Neural progenitor cell (in vitro differentiated cells): ENCODE measurements around the gene GCNT1. TPM values are rescaled to one million over a fixed set of nuclear protein-coding genes. Genes with fewer than 3 reads are reported as not detected.

Source experiments
- DNase-seq: peaks from one replicate; pipeline ENCODE4 v3.0.0-alpha.2; 2016; ENCODE audit warnings: low spot score
- H2AFZ ChIP-seq: fragments of 200-600 bp; sonication (generic); replicated peaks from 2 replicates; pipeline ENCODE4 v1.6.1; 2016; ENCODE audit warnings: antibody characterized with exemption
- H3F3A ChIP-seq: fragments of 200-600 bp; sonication (generic); 2 replicates; pipeline ENCODE4 v1.6.1; 2016; ENCODE audit warnings: antibody characterized with exemption, low read depth
- H3K27ac ChIP-seq: fragments of 200-600 bp; sonication (generic); 2 replicates; pipeline ENCODE4 v1.5.1; 2016; ENCODE audit warnings: mild to moderate bottlenecking
- H3K27me3 ChIP-seq: fragments of 200-600 bp; sonication (generic); 2 replicates; pipeline ENCODE4 v1.6.1; 2016; ENCODE audit warnings: mild to moderate bottlenecking, moderate library complexity
- H3K36me3 ChIP-seq: fragments of 200-600 bp; sonication (generic); 2 replicates; pipeline ENCODE4 v1.5.1; 2016
- H3K4me1 ChIP-seq: fragments of 200-600 bp; sonication (generic); 2 replicates; pipeline ENCODE4 v1.6.1; 2016; ENCODE audit warnings: mixed run types
- H3K4me2 ChIP-seq: fragments of 200-600 bp; sonication (generic); 2 replicates; pipeline ENCODE4 v1.6.1; 2016
- H3K4me3 ChIP-seq: fragments of 200-600 bp; sonication (generic); 2 replicates; pipeline ENCODE4 v1.5.1; 2016
- H3K79me2 ChIP-seq: fragments of 200-600 bp; sonication (generic); 2 replicates; pipeline ENCODE4 v1.6.1; 2016; ENCODE audit warnings: low read depth
- H3K9ac ChIP-seq: fragments of 200-600 bp; sonication (generic); 2 replicates; pipeline ENCODE4 v1.6.1; 2016
- H3K9me3 ChIP-seq: fragments of 200-600 bp; sonication (generic); 2 replicates; pipeline ENCODE4 v1.5.1; 2016; ENCODE audit warnings: low read depth
- H4K20me1 ChIP-seq: fragments of 200-600 bp; sonication (generic); 2 replicates; pipeline ENCODE4 v1.6.1; 2016; ENCODE audit warnings: low read depth
- H3K27ac Mint-ChIP-seq: 3 replicates; pipeline ENCODE4 v1.8.0; 2021; ENCODE audit warnings: mixed read lengths
- H3K27me3 Mint-ChIP-seq: 2 replicates; pipeline ENCODE4 v1.8.0; 2022; ENCODE audit warnings: low read depth, mild to moderate bottlenecking, inconsistent platforms, moderate library complexity, mixed read lengths; ENCODE audit not compliant: insufficient read depth
- H3K36me3 Mint-ChIP-seq: 3 replicates; pipeline ENCODE4 v1.8.0; 2021; ENCODE audit warnings: mixed read lengths
- H3K4me1 Mint-ChIP-seq: 3 replicates; pipeline ENCODE4 v1.8.0; 2021; ENCODE audit warnings: mixed read lengths
- H3K4me3 Mint-ChIP-seq: 3 replicates; pipeline ENCODE4 v1.8.0; 2021; ENCODE audit warnings: mild to moderate bottlenecking, moderate library complexity, mixed read lengths
- H3K9me3 Mint-ChIP-seq: 3 replicates; pipeline ENCODE4 v1.8.0; 2020; ENCODE audit warnings: mixed read lengths
- EZH2 ChIP-seq: fragments of 200-600 bp; sonication (generic); IDR thresholded peaks from 2 replicates; pipeline ENCODE4 v1.6.1; 2017; ENCODE audit warnings: antibody characterized with exemption, mild to moderate bottlenecking, moderate library complexity
- EZH2phosphoT487 ChIP-seq: fragments of 200-600 bp; sonication (generic); IDR thresholded peaks from 2 replicates; pipeline ENCODE4 v1.6.1; 2017; ENCODE audit warnings: antibody characterized with exemption
- total RNA-seq: library from RNA; depleted of rRNA; stranded (reverse); fragments of >200 nt; gene quantifications from 2 replicates; pipeline ENCODE4 v1.2.3, GENCODE V29; 2015; ENCODE audit warnings: low replicate concordance
- TF ChIP-seq, protein P1 (sequence below): fragments of 200-600 bp; sonication (generic); IDR thresholded peaks from 2 replicates; pipeline ENCODE4 v1.5.1; 2017; ENCODE audit warnings: antibody characterized with exemption, mild to moderate bottlenecking

The GCNT1 gene
- total RNA-seq, 1 donor from 2014 or later: 25.5 TPM

DNA sequence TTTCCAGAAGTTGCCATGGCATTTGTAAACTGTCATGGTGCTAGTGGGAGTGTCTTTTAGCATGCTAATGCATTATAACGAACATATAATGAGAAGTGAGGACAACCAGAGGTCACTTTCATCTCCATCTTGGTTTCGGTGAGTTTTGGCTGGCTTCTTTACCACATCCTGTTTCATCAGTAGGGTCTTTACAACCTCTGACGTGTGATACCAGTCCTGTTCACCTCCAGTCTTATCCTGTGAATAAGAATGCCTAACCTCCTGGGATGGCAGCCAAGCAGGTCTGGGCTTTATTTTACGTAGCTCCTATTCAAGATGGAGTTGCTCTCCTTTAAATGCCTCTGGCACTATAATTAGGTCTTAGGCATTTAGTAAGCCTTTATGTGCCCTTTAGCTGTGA is 44.3 kb upstream of the GCNT1 start:
- Histone ChIP-seq H3K27me3 (no peaks in the 10 kb centered on the region), H3K4me3 (no peak overlapping the region), H3K79me2 (no peaks in the 10 kb centered on the region), H3K27ac (no peak overlapping the region), H2AFZ (no peak overlapping the region), H4K20me1 (no peaks in the 10 kb centered on the region), H3K4me2 (no peak overlapping the region), H3K36me3 (no peaks in the 10 kb centered on the region), H3K9ac (no peak overlapping the region), H3K9me3 (no peaks in the 10 kb centered on the region), H3K4me1 (peaks cover 4% of the 10 kb centered on the region), H3F3A (no peaks in the 10 kb centered on the region)
- DNase-seq: no peak
- Mint-ChIP-seq H3K36me3 (no peaks in the 10 kb centered on the region), H3K9me3 (peaks cover 14% of the 10 kb centered on the region), H3K4me3 (no peak overlapping the region), H3K4me1 (no peaks in the 10 kb centered on the region), H3K27ac (no peak overlapping the region), H3K27me3 (peaks cover 2% of the 10 kb centered on the region)
- TF ChIP-seq EZH2: no peak
- TF ChIP-seq EZH2phosphoT487: no peak
- TF ChIP-seq, protein P1, sequence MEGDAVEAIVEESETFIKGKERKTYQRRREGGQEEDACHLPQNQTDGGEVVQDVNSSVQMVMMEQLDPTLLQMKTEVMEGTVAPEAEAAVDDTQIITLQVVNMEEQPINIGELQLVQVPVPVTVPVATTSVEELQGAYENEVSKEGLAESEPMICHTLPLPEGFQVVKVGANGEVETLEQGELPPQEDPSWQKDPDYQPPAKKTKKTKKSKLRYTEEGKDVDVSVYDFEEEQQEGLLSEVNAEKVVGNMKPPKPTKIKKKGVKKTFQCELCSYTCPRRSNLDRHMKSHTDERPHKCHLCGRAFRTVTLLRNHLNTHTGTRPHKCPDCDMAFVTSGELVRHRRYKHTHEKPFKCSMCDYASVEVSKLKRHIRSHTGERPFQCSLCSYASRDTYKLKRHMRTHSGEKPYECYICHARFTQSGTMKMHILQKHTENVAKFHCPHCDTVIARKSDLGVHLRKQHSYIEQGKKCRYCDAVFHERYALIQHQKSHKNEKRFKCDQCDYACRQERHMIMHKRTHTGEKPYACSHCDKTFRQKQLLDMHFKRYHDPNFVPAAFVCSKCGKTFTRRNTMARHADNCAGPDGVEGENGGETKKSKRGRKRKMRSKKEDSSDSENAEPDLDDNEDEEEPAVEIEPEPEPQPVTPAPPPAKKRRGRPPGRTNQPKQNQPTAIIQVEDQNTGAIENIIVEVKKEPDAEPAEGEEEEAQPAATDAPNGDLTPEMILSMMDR: no peak

DNA sequence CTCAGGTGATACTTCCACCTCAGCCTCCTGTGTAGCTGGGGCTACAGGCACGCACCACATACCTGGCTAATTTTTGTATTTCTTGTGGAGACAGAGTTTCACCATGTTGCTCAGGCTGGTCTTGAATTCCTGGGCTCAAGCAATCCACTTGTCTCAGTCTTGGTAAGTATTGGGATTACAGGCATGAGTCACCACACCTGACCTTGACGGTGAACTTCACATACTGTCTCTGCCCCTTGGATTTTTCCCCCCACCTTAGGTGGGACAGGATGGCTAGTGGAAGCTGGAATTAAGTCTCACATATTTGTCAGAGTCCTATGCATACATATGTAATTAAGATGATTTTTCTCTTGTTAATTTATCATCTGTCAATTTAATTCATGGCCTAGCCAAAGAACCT is 43.8 kb upstream of the GCNT1 start:
- H3K4me1 ChIP-seq: peaks cover 4% of the 10 kb centered on the region
- no peaks in the 10 kb centered on the region for H3K27me3 ChIP-seq
- H3K4me3 ChIP-seq: no peak overlapping the region
- H3K4me2 ChIP-seq: no peak overlapping the region
- H3K79me2 ChIP-seq: no peaks in the 10 kb centered on the region
- no peak overlapping the region for H3K27ac Mint-ChIP-seq
- H3K27me3 Mint-ChIP-seq: peaks cover 2% of the 10 kb centered on the region
- no peak overlapping the region for H3K4me3 Mint-ChIP-seq
- H3K27ac ChIP-seq: no peak overlapping the region
- no peak overlapping the region for H3K9ac ChIP-seq
- no peak for TF ChIP-seq EZH2phosphoT487
- TF ChIP-seq, protein P1: no peak
- TF ChIP-seq EZH2: no peak
- no peaks in the 10 kb centered on the region for H3K36me3 Mint-ChIP-seq
- peaks cover 14% of the 10 kb centered on the region for H3K9me3 Mint-ChIP-seq
- no peaks in the 10 kb centered on the region for H3K4me1 Mint-ChIP-seq
- no peaks in the 10 kb centered on the region for H4K20me1 ChIP-seq
- H3K9me3 ChIP-seq: no peaks in the 10 kb centered on the region
- no peak for DNase-seq
- H3K36me3 ChIP-seq: no peaks in the 10 kb centered on the region
- no peaks in the 10 kb centered on the region for H3F3A ChIP-seq
- no peak overlapping the region for H2AFZ ChIP-seq

DNA sequence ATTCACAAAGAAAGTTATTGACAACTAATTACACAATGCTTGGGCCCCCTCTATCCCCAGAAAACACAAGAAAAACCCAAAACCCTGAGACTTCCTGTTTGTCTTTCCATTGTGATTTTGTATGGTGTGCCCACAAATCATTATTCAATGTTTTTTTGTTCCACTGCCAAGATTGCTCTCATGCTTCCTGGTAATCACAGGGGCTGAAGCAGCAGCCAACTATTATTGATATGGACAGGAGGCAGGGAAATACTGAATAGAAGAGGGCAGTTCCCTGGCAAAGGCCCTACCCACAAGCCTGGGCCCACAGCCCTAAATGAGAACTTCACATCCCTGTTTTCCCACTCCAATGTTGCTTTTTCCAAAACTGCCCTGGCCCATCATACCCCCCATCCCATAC is 43.3 kb upstream of the GCNT1 start:
- Histone ChIP-seq H3K27me3 (no peaks in the 10 kb centered on the region), H3K9ac (no peak overlapping the region), H3K4me3 (no peak overlapping the region), H3K79me2 (no peaks in the 10 kb centered on the region), H2AFZ (no peak overlapping the region), H3K9me3 (no peaks in the 10 kb centered on the region), H3F3A (no peaks in the 10 kb centered on the region), H3K4me1 (peaks cover 4% of the 10 kb centered on the region), H4K20me1 (no peaks in the 10 kb centered on the region), H3K4me2 (no peak overlapping the region), H3K27ac (no peak overlapping the region), H3K36me3 (no peaks in the 10 kb centered on the region)
- peaks cover 14% of the 10 kb centered on the region for H3K9me3 Mint-ChIP-seq
- H3K27ac Mint-ChIP-seq: no peak overlapping the region
- H3K4me3 Mint-ChIP-seq: no peak overlapping the region
- H3K4me1 Mint-ChIP-seq: no peaks in the 10 kb centered on the region
- H3K36me3 Mint-ChIP-seq: no peaks in the 10 kb centered on the region
- H3K27me3 Mint-ChIP-seq: peaks cover 2% of the 10 kb centered on the region
- no peak for TF ChIP-seq EZH2phosphoT487
- TF ChIP-seq, protein P1: no peak
- TF ChIP-seq EZH2: no peak
- no peak for DNase-seq

DNA sequence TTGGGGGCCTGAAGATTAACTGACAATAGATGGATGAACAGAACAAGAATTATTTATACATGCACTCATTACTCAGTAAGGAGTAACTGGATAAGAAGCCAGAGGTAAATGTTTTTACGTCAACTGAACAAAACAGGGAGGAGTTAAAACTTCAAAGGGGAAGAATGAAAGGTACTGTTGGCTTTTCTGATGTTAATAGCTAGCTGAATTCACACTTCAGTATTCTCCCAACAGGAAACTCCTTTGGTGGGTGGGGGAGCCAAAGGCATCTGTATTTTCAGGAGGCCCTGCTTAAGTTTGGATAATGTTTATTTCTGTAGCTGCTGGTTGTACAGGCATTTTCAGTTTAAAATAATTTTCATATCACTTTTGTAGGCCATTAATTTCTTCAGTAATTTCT is 41.6 kb upstream of the GCNT1 start:
- Mint-ChIP-seq H3K27ac (no peak overlapping the region), H3K4me3 (no peak overlapping the region), H3K4me1 (no peaks in the 10 kb centered on the region), H3K36me3 (no peaks in the 10 kb centered on the region), H3K27me3 (peaks cover 2% of the 10 kb centered on the region), H3K9me3 (peaks cover 14% of the 10 kb centered on the region)
- H3K27ac ChIP-seq: no peak overlapping the region
- H3K9ac ChIP-seq: no peak overlapping the region
- H3K4me2 ChIP-seq: no peak overlapping the region
- no peak overlapping the region for H2AFZ ChIP-seq
- no peak overlapping the region for H3K4me3 ChIP-seq
- peaks cover 4% of the 10 kb centered on the region for H3K4me1 ChIP-seq
- no peaks in the 10 kb centered on the region for H3K79me2 ChIP-seq
- H3F3A ChIP-seq: no peaks in the 10 kb centered on the region
- no peak for DNase-seq
- H3K27me3 ChIP-seq: no peaks in the 10 kb centered on the region
- H4K20me1 ChIP-seq: no peaks in the 10 kb centered on the region
- TF ChIP-seq EZH2 (no peak), EZH2phosphoT487 (no peak)
- TF ChIP-seq, protein P1: no peak
- H3K36me3 ChIP-seq: no peaks in the 10 kb centered on the region
- no peaks in the 10 kb centered on the region for H3K9me3 ChIP-seq
